Suppressor macrophage (primary cell): ENCODE data around the gene SRGAP1.
"Not testable (repeated sequence)": the region's sequence is repeated elsewhere in the genome, so short reads cannot be mapped to it uniquely, and the experiment has no call there.

Source experiments
- DNase-seq, 4 experiments: peaks; one replicate each; pipeline ENCODE4 v3.0.0-alpha.2; 2020 to 2022

The SRGAP1 gene

DNA sequence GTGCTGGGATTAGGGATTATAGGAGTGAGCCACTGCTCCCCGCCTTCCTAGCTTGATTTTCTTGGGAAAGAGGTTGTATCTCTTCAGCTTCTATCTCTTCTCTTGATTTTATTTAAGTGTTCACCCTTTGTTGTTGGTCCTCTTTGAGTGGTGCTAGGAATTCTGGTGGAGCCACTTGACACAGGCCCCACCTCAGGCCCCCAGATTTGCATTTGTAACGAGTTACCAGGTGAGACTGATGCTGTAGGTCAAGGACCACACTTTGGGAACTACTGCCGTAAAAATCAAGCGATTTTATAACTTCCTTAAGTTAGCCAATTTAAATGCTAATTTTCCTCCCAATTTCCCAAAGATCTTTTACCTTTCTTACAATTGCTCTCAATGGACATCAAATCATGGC, 26.3 kb downstream of the SRGAP1 start:
- no peak for DNase-seq

- DNase-seq: no peak
These were observed 30.5 kb downstream of the SRGAP1 start for GRCh38 chr12:63874897-63875480.

DNA sequence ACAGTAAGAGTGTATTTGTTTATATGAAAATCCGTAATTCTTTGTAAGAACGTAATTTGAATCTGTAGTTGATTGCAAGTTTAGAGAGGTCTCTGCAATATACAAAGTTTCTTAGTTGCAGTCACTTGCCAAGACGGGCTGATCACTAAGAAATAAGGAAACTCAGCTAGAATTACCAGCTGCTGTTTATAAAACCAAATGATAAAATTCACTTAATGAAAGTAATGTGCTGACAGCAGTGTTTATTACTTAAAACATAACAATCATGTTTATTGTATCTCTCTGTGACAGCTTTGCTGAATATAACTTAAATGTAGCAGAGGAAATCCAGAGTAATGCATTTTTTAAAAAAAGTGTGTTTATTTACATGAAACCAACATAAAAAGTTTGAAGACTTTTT, 31.2 kb downstream of the SRGAP1 start:
- DNase-seq: no peak

DNA sequence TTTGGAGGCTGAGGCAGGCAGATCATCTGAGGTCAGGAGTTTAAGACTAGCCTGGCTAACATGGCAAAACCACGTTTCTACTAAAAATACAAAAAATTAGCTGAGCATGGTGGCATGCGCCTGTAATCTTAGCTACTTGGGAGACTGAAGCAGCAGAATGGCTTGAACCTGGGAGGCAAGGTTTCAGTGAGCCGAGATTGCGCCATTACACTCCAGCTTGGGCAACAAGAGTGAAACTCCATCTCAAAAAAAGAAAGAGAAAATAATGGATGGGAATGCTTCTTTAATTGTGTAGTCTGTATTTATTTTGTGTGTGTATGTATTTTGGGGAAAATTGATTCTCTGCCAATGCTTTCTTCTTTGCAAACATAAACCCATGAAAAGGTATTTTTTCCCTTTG, 32.5 kb downstream of the SRGAP1 start:
- DNase-seq: no peak

DNA sequence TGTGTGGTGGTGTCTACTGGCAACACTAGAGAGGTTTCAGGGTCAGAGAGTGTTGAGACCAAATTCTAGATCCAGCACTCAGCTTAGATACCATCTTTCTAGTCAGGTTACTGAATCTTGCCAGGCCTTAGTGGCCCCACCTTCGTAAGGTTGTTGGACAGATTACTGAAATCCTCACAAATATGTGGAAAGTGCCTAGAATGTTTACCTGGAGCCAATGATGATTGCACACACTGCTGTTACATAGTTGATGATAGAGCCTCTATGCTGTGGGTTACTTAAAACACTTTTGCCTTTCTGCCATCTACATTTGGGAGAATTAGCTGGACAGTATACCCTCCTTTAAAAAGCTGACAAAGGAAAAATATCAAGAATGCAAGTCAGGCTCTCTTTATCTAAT, 33.2 kb downstream of the SRGAP1 start:
- no peak for DNase-seq

DNA sequence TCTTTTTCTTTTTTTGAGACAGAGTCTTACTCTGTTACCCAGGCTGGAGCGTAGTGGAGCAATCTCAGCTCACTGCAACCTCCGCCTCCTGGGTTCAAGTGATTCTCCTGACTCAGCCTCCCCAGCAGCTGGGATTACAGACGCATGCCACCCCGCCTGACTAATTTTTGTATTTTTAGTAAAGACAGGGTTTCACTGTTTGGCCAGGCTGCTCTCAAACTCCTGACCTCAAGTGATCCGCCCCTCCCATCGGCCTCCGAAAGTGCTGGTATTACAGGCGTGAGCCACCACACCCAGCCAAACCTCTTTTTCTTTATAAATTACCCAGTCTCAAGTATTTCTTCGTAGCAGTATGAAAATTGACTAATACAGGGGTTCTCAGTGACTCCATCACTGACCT, 35.7 kb downstream of the SRGAP1 start:
- not testable (repeated sequence) for DNase-seq

DNA sequence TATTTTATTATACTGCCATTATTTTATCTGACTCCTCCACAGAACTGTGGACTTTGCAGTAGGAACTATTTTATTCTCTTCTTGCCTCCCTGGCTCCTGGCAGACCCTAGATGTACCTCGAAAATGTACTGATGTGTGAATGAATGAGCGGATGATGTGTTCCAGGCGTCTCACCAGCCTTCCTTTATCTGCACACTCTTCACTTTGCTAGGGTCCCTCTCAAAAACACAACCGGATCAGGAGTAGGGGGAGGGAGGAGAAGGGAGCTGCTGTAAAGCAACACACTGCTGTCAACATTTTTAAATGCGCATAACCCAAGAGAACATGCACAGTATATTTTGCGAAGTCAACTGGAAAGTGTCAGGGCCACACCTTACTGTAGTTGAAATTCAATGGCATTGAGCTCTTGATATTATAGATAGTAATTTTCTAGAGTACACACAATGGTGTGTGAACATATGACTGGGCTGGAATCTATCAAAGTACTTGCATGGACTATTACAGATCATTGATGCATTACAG, 36.3 kb downstream of the SRGAP1 start:
- DNase-seq: no peak

- no peak for DNase-seq
These were observed 38.3 kb downstream of the SRGAP1 start for GRCh38 chr12:63882844-63883243.

DNA sequence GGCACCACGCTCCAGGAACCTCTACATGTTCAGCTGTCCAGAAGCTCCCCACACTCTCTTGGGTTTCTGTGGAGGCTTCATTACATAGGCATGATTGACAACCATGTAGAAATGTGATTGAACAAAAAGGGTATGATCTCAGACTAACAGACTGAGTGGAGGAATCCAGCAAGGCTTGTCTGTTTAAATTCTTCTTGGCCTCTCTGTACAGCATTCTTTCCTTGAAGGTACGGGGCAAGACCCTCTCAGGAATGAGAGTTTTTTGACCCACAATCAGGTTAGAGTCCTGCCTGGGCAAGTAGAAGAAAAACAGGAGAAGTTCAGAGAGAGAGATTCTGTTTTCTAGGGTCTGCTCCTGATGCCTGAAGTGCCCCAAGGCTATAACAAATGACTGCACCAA, 40.9 kb downstream of the SRGAP1 start:
- DNase-seq: no peak

DNA sequence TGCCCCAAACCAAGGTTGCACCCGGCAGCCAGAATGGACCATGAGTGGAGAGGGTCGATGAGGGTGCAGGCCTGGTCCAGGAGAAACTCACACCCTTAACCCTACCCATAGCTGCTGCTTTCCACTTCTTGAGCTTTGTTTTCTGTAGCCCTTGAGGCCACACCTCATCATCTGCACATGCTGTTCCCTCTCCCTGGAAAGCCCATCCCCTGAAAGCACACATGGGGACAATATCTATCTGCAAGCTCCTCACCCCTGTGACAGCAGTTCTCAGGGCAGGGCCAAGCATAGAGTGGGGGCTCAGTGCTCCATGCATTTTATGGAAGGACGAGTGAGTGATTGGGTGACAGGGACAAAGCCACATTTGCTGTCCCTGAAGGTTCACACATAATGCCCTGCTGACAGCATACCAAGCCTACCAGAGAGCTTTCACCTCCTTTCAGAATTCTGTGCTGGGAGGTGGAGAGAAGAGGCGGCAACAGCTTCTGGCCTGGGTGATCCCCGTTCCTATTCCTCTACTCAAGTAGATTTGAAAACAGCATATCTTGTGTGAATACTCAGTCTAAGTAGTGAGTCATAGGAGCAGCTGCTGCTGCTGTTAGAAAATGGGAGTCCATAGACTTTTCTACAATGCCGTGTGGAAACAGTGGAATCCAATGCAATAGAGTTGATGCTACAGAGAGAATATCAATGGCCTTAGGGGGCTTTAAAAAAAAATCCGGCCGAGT, 44.6 kb downstream of the SRGAP1 start:
- no peak for DNase-seq

DNA sequence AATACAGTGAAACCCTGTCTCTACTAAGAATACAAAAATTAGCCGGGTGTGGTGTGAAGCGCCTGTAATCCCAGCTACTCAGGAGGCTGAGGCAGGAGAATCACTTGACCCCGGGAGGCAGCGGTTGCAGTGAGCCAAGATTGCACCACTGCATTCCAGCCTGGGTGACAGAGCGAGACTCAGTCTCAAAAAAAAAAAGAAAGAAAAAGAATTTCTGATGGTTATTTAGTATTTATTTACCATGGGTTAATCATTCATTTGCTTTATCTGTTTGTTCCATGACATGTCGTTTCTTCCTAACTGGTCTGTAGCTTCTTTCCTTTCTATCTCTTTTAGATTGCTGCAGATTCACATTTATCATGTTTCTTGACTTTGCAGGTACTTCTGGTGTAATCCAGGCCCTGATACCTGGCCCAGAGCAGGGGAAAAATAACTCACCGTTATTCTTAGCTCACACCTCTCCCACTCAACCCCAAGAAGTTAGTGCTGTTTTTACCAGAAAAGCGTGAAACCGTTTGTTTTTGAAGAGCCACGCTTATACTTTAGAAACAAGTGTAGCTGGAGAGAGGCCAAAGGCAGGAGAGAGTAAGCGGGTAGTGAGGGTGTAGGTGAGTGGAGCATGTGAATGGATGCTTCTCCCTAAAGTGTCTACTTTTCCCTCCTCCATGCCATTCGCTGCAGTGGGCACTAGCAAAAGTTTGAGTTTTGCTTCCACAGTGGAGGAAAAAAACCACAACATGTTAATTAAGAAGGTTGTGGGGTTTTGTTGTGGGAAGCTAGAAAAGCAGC, 45.4 kb downstream of the SRGAP1 start:
- DNase-seq: no peak

DNA sequence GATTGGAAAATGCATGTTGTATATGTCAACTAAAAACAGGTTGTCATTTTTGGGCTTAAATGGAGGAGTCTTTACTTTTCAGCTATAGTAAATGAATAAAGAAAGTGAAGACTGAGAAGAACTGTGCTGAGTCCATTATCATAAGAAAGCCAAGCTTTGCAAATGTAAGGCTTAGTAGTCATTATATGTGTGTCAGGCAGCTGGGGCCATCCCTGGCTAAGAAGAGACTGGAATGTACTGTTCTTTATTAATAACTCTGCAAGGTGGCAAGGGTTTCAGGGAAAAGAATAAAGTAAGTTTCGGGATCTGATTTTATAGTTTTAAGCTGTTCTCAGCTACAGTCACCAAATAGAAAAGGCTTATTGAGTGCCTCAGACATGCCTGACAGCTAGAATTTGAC, 48.7 kb downstream of the SRGAP1 start:
- no peak for DNase-seq

DNA sequence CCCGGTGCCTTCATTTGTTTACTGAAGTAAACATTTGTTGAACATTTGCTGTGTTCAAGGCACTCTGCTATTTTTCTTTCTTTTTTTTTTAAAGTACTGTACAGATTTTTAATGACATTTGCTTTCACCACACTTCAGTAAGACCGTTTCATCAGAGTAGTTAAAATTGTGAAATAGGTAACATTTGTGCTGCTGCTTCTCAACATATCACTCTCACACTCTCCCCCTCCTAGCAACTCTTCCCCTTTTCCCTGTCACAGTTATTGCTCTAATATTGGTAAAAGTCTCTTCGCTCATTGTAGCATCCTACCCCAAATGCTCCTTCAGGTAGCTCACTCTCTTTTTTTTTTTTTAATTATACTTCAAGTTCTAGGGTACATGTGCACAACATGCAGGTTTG, 49.6 kb downstream of the SRGAP1 start:
- DNase-seq: peak in 3 of 4 experiments; percentile 17 to 64 (median 62)

DNA sequence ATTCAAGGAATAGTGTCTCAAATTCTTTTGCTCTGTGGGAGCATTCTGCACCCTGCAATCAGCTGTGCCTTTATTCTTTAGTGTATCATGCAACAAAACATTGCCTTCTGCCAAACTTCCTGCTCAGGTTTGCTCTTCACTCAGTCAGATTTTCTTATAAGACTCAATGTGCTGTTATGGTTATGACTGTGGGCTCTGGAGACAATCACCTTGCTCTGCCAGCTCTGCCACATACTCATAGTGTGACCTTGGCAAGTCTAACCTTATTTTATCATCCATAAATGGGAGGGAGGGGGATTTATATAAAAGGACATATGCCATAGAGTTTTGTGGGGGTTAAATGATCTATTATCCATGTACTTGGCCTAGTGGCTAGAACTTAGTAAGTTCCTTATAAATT, 51.3 kb downstream of the SRGAP1 start:
- no peak for DNase-seq

- DNase-seq: peak in 3 of 4 experiments; percentile 22 to 31 (median 24)
These were observed 53.4 kb downstream of the SRGAP1 start for GRCh38 chr12:63897931-63898330.

DNA sequence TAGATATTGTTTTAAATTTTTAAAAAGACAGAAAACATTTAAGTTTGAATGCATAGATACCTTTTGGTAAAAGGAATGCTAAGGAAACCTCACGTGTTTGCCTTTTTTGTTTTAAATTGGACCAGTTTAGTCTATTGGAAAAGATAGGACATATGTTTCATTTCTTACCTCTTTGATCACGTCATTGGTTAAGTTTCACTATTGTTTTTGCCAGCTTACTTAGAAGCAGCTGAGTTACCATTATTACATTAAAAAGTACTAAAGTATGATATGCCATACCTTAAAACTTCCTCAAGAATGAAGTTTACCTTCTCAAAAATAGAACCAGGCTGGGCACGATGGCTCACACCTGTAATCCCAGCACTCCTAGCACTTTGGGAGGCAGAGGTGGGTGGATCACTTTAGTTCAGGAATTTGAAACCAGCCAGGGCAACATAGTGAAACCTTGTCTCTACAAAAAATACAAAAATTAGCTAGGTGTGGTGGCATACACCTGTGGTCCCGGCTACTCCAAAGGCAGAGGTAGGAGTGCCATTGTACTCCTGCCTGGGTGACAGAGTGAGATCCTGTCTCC, 54.4 kb downstream of the SRGAP1 start:
- no peak for DNase-seq

DNA sequence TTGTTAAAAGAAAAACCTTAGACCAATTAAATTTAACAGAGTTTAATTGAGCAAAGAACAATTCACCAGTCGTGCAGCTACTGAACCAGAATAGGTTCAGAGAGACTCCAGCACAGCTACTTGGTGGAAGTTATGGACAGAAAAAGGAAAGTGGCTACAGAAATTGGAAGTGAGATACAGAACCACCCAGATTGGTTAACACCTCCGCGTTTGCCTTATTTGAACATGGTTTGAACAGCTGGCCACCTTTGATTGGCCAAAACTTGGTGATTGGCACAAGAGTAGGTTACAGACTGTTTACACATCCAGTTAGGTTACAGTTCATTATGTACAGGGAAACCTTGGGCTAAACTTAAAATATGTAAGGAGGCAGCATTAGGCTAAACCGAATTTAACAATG, 54.9 kb downstream of the SRGAP1 start:
- no peak for DNase-seq

- DNase-seq: no peak
These were observed 56.7 kb downstream of the SRGAP1 start for GRCh38 chr12:63900922-63901793.

DNA sequence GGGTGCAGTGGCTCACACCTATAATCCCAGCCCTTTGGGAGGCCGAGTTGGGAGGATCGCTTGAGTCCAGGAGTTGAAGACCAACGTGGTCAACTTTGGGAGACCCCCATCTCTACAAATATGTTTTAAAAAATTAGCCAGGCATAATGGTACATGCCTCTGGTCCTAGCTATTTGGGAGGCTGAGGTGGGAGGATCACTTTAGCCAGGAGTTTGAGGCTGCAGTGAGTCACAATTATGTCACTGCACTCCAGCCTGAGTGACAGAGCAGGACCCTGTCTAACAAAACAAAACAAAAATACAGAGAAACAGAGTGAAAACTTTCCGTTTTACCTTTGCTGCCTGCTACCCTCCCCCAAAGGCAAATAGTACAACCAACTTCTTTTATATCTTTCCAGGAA, 60.2 kb downstream of the SRGAP1 start:
- no peak for DNase-seq

DNA sequence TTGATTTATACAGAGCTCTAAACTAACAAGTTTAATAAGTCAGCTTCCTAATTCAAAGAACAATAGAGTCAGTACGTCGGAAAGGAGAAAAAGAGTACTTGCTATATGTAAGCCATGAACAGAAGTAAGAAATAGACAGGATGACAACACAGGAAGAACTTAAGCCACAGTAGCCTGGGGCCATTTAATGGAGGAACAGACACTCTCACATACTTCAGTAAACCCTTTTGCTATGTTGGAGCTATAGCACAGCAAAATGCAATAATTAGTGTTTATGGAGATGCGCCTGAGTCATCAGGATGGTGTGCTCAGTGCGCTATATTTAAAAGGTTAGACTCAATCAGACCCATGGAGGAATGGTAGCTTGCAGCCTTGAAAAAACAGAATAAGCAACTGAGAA, 61.0 kb downstream of the SRGAP1 start:
- DNase-seq: peak in 2 of 4 experiments; percentile 26 to 28

DNA sequence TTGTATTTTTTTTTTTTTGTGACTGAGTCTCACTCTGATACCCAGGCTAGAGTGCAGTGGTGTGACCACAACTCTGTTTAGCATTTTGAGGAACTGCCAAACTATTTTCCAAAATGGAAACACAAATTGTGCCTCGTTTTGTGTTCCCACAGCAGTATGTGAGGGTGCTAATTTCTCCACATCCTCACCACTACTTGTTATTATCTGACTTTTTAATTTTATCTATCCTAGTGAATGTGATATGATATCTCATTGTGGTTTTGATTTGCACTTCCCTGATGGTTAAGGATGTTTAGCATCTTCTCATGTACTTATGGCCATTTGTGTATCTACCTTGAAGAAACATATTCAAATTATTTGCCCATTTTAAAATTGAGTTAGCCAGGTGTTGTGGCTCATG, 62.4 kb downstream of the SRGAP1 start:
- DNase-seq: no peak

DNA sequence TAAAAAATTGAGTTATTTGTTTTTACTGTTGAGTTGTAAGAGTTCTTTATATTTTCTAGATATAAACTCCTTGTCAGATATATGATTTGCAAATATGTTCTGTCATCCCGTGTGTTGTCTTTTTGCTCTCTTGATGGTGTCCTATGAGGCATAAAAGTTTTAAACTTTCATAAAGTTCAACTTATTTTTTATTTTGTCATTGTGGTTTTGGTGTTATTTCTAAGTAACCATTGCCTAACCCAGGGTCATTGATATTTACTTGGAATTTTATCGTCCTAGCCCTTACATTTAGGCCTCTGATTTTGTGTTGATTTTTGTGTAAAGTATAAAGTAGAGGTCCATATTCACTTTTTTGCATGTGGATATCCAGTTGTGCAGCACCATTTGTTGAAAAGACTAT, 63.1 kb downstream of the SRGAP1 start:
- DNase-seq: no peak
